NCI-H510A (cell line): ENCODE data around the gene USP12.
"Not testable (repeated sequence)": the region's sequence is repeated elsewhere in the genome, so short reads cannot be mapped to it uniquely, and the experiment has no call there.

Source experiments
- DNase-seq: peaks from one replicate; lab custom pipeline; 2025; lab: John Stamatoyannopoulos, UW

The USP12 gene

GRCh38 chr13:27171244-27171826, at the start of gene USP12:
TSS of gene USP12 (minus strand) at chr13:27171811. CDS start at chr13:27171639, 172 bp downstream.
- no peak for DNase-seq

- DNase-seq = no peak
These were observed 48.0 kb upstream of the USP12 start for GRCh38 chr13:27219611-27220010.

GRCh38 chr13:27218861-27219260, 47.2 kb upstream of the USP12 start:
- not testable (repeated sequence) for DNase-seq

- not testable (repeated sequence) for DNase-seq
These were observed 46.2 kb upstream of the USP12 start for GRCh38 chr13:27217791-27218190.

GRCh38 chr13:27213386-27213785, 41.8 kb upstream of the USP12 start:
- DNase-seq = not testable (repeated sequence)

- DNase-seq = no peak
These were observed 40.3 kb upstream of the USP12 start for GRCh38 chr13:27211771-27212364.

GRCh38 chr13:27211271-27211670, 39.7 kb upstream of the USP12 start:
- no peak for DNase-seq

GRCh38 chr13:27208514-27208913, 36.9 kb upstream of the USP12 start:
- no peak for DNase-seq

- no peak for DNase-seq
These were observed 32.2 kb upstream of the USP12 start for GRCh38 chr13:27203854-27204253.

GRCh38 chr13:27203186-27203585, 31.6 kb upstream of the USP12 start:
- no peak for DNase-seq

GRCh38 chr13:27201661-27202060, 30.1 kb upstream of the USP12 start:
- DNase-seq = no peak

- DNase-seq = no peak
These were observed 28.9 kb upstream of the USP12 start for GRCh38 chr13:27200413-27201070.

GRCh38 chr13:27199696-27200095, 28.1 kb upstream of the USP12 start:
- DNase-seq = no peak

- no peak for DNase-seq
These were observed 27.6 kb upstream of the USP12 start for GRCh38 chr13:27199211-27199610.

- DNase-seq = no peak
These were observed 23.5 kb upstream of the USP12 start for GRCh38 chr13:27194895-27195764.

- DNase-seq = no peak
These were observed 22.6 kb upstream of the USP12 start for GRCh38 chr13:27194209-27194608.

GRCh38 chr13:27193496-27193895, 21.9 kb upstream of the USP12 start:
- DNase-seq = no peak

GRCh38 chr13:27192973-27193372, 21.4 kb upstream of the USP12 start:
- DNase-seq = no peak

- not testable (repeated sequence) for DNase-seq
These were observed 20.8 kb upstream of the USP12 start for GRCh38 chr13:27192367-27192766.

- no peak for DNase-seq
These were observed 17.6 kb upstream of the USP12 start for GRCh38 chr13:27189192-27189591.

- DNase-seq = no peak
These were observed 16.6 kb upstream of the USP12 start for GRCh38 chr13:27188239-27188638.

GRCh38 chr13:27186295-27186694, 14.7 kb upstream of the USP12 start:
- no peak for DNase-seq
